Measurements from ENCODE around the gene LIPE.

DNA sequence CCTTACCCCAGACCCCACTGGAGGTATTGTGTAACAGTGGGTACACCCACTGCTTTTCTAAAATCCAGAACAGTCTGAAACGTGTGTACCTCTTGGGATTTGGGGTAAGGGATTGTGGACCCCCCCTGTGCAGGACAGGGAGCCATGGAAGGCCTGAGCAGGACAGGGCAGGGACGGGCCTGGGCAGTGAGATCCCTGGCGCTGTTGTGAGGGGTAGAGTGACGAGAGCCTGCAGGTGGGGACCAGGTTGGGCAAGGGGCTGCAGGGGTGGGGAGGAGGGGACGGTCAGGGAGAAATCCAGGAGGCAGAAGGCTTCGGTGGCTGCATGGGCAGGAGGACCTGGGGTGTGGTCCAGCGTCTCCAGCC lies 65.7 kb downstream of the LIPE start:
- TF ChIP-seq, protein P1, sequence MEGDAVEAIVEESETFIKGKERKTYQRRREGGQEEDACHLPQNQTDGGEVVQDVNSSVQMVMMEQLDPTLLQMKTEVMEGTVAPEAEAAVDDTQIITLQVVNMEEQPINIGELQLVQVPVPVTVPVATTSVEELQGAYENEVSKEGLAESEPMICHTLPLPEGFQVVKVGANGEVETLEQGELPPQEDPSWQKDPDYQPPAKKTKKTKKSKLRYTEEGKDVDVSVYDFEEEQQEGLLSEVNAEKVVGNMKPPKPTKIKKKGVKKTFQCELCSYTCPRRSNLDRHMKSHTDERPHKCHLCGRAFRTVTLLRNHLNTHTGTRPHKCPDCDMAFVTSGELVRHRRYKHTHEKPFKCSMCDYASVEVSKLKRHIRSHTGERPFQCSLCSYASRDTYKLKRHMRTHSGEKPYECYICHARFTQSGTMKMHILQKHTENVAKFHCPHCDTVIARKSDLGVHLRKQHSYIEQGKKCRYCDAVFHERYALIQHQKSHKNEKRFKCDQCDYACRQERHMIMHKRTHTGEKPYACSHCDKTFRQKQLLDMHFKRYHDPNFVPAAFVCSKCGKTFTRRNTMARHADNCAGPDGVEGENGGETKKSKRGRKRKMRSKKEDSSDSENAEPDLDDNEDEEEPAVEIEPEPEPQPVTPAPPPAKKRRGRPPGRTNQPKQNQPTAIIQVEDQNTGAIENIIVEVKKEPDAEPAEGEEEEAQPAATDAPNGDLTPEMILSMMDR (IDR thresholded peaks at IDR 0.05), result no peak
- no peak for TF ChIP-seq POLR2A (IDR thresholded peaks at IDR 0.05)

All from thyroid gland (tissue), 4 donors.